ENCODE data around the gene JAK2. TPM values are rescaled to one million over a fixed set of nuclear protein-coding genes. Genes with fewer than 3 reads are reported as not detected.
A peak's percentile ranks its signal among the peaks of the same experiment; 100 is the strongest.

The JAK2 gene
- polyA plus RNA-seq, 1 of the 3 experiments (the other 2 are of a cell fraction): 1.3 TPM

DNA sequence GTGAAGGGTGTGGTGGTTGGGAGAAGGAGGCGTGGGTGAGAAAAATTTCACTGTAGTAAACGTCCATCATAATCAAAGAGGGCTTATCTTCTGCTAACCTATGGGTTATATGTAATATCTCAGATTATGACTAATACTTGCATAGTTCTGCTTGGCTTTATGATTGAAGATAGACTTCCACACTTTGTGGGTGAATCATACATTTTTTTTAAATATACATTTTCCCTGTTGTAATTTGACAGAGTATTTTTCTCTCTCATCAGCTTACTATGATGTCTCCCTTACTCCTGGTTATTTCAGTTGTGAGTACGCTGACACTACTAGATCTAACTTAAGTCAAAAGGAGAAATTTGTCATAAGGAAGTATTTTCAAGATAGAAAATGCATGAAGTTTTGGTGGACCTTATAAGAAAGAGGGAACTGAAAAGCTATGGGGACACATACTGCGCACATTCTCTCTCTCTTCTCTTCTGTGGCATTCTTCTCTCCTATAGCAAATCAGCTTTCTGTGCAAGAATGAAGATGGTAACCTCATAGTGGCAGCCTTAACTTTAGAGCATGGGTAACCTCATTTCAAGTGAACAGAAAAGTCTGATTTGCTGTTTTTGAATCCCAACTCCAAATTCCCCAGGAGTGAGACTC, 4.9 kb upstream of the JAK2 start:
- Histone ChIP-seq H3K27ac (ENCODE audit: low read depth in 2 of 2, low read length in 1 of 2) (no peak overlapping the region), H3K4me3 (ENCODE audit: low read depth in 2 of 2, low read length in 1 of 2) (no peak overlapping the region), H3K4me1 (ENCODE audit: control insufficient read depth in 1 of 2, insufficient read depth in 2 of 2, low read depth in 1 of 2, low read length in 1 of 2) (peaks cover 6 to 8% of the 10 kb centered on the region in 2 experiments; a peak in 3 of 4 replicates), H3K9me2 (no peaks in the 10 kb centered on the region), H3K9me3 (no peaks in the 10 kb centered on the region), H4K20me1 (ENCODE audit: insufficient read depth) (no peaks in the 10 kb centered on the region), H3K27me3 (ENCODE audit: insufficient read depth) (no peaks in the 10 kb centered on the region), H3K4me2 (no peak overlapping the region), H3F3A (replicated peaks; ENCODE audit: insufficient read depth) (peaks cover 22% of the 10 kb centered on the region), H3K36me3 (replicated peaks in 1 of 2; ENCODE audit: control insufficient read depth in 1 of 2, insufficient read depth in 2 of 2, low read length in 1 of 2) (no peaks in the 10 kb centered on the region), H3K79me2 (ENCODE audit: insufficient read depth) (no peaks in the 10 kb centered on the region), H3K9ac (no peak overlapping the region), H2AFZ (ENCODE audit: low read depth) (no peak overlapping the region)
- no peak for TF ChIP-seq USF2 (IDR thresholded peaks at IDR 0.05; ENCODE audit: borderline replicate concordance, low read depth, low read length)
- TF ChIP-seq EZH2phosphoT487 (IDR thresholded peaks at IDR 0.05; ENCODE audit: borderline replicate concordance, low read depth): no peak
- no peak for TF ChIP-seq GABPA (IDR thresholded peaks at IDR 0.05; ENCODE audit: low read depth)
- peak; percentile 18; the same call in 1 of the 2 replicates for TF ChIP-seq TCF12 (IDR thresholded peaks at IDR 0.05)
- no peak for TF ChIP-seq RFX5 (IDR thresholded peaks at IDR 0.05; ENCODE audit: low read length)
- no peak for TF ChIP-seq EP300 (IDR thresholded peaks at IDR 0.05; ENCODE audit: borderline replicate concordance in 1 of 2, low read depth in 1 of 2, low read length in 1 of 2)
- TF ChIP-seq FOSL2 (IDR thresholded peaks at IDR 0.05; ENCODE audit: borderline replicate concordance, low read depth): peak; percentile 59
- no peak for TF ChIP-seq CHD2 (IDR thresholded peaks at IDR 0.05; ENCODE audit: low read length, partially characterized antibody)
- TF ChIP-seq, protein P1, sequence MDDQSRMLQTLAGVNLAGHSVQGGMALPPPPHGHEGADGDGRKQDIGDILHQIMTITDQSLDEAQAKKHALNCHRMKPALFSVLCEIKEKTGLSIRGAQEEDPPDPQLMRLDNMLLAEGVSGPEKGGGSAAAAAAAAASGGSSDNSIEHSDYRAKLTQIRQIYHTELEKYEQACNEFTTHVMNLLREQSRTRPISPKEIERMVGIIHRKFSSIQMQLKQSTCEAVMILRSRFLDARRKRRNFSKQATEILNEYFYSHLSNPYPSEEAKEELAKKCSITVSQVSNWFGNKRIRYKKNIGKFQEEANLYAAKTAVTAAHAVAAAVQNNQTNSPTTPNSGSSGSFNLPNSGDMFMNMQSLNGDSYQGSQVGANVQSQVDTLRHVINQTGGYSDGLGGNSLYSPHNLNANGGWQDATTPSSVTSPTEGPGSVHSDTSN (IDR thresholded peaks at IDR 0.05): peak; percentile 53
- no peak for TF ChIP-seq SIN3A (IDR thresholded peaks at IDR 0.05; ENCODE audit: borderline replicate concordance, low read depth, low read length)
- TF ChIP-seq FOXM1 (IDR thresholded peaks at IDR 0.05; ENCODE audit: low read depth): no peak
- TF ChIP-seq POLR2AphosphoS5 (IDR thresholded peaks at IDR 0.05; ENCODE audit: low read depth, low read length): no peak
- no peak for TF ChIP-seq NFIC (IDR thresholded peaks at IDR 0.05; ENCODE audit: borderline replicate concordance)
- CTCF ChIA-PET: interaction anchor here (1.2 to 1.5 kb wide), 2 partner anchors 187 to 220 kb away, joined by 3 to 5 read pairs; no protein-coding TSS in a partner anchor
- POLR2A ChIA-PET: no interaction called here
- WGBS (ENCODE audit: low lambda C conversion rate): 67% methylated on average over 4 of the region's 4 CpGs
- no peak for DNase-seq

GRCh38 chr9:4982721-4983482, 2.2 kb upstream of the JAK2 start:
- Histone ChIP-seq H3K9ac (no peak overlapping the region), H3F3A (replicated peaks; ENCODE audit: insufficient read depth) (peaks cover 33% of the 10 kb centered on the region), H3K27me3 (ENCODE audit: insufficient read depth) (no peaks in the 10 kb centered on the region), H3K9me2 (no peaks in the 10 kb centered on the region), H3K4me3 (ENCODE audit: low read depth in 2 of 2, low read length in 1 of 2) (no peak overlapping the region), H2AFZ (ENCODE audit: low read depth) (no peak overlapping the region), H3K27ac (ENCODE audit: low read depth in 2 of 2, low read length in 1 of 2) (no peak overlapping the region; a peak in 1 of 4 replicates), H3K36me3 (replicated peaks in 1 of 2; ENCODE audit: control insufficient read depth in 1 of 2, insufficient read depth in 2 of 2, low read length in 1 of 2) (no peaks in the 10 kb centered on the region), H4K20me1 (ENCODE audit: insufficient read depth) (no peaks in the 10 kb centered on the region), H3K4me1 (ENCODE audit: control insufficient read depth in 1 of 2, insufficient read depth in 2 of 2, low read depth in 1 of 2, low read length in 1 of 2) (peaks cover 6 to 12% of the 10 kb centered on the region in 2 experiments; a peak in 3 of 4 replicates), H3K79me2 (ENCODE audit: insufficient read depth) (peaks cover 25% of the 10 kb centered on the region), H3K9me3 (no peaks in the 10 kb centered on the region), H3K4me2 (no peak overlapping the region)
- 98% methylated on average over 2 of the region's 2 CpGs for WGBS (ENCODE audit: low lambda C conversion rate)
- ChIA-PET POLR2A (interaction anchor here (0.6 kb wide), 1 partner anchor 403 kb away, joined by 3 read pairs; no protein-coding TSS in a partner anchor), CTCF (interaction anchor here (0.8 to 1.4 kb wide), 3 partner anchors 196 to 607 kb away, joined by 3 to 8 read pairs (median 3); no protein-coding TSS in a partner anchor)
- DNase-seq: no peak
- no peak for TF ChIP-seq CHD2 (IDR thresholded peaks at IDR 0.05; ENCODE audit: low read length, partially characterized antibody)
- TF ChIP-seq RCOR1 (IDR thresholded peaks at IDR 0.05; ENCODE audit: low read length): no peak
- no peak for TF ChIP-seq TEAD4 (IDR thresholded peaks at IDR 0.05; ENCODE audit: borderline replicate concordance, insufficient read depth)
- TF ChIP-seq FOXJ3 (CRISPR knock-in tag; IDR thresholded peaks at IDR 0.05): no peak
- no peak for TF ChIP-seq MXI1 (IDR thresholded peaks at IDR 0.05; ENCODE audit: low read depth, low read length)
- no peak for TF ChIP-seq FOXM1 (IDR thresholded peaks at IDR 0.05; ENCODE audit: low read depth)
- TF ChIP-seq TCF12 (IDR thresholded peaks at IDR 0.05): no peak
- TF ChIP-seq EP300 (IDR thresholded peaks at IDR 0.05; ENCODE audit: borderline replicate concordance in 1 of 2, low read depth in 1 of 2, low read length in 1 of 2): no peak
- TF ChIP-seq, protein P2, sequence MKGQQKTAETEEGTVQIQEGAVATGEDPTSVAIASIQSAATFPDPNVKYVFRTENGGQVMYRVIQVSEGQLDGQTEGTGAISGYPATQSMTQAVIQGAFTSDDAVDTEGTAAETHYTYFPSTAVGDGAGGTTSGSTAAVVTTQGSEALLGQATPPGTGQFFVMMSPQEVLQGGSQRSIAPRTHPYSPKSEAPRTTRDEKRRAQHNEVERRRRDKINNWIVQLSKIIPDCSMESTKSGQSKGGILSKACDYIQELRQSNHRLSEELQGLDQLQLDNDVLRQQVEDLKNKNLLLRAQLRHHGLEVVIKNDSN (IDR thresholded peaks at IDR 0.05; ENCODE audit: borderline replicate concordance, low read depth): no peak
- TF ChIP-seq, protein P3, sequence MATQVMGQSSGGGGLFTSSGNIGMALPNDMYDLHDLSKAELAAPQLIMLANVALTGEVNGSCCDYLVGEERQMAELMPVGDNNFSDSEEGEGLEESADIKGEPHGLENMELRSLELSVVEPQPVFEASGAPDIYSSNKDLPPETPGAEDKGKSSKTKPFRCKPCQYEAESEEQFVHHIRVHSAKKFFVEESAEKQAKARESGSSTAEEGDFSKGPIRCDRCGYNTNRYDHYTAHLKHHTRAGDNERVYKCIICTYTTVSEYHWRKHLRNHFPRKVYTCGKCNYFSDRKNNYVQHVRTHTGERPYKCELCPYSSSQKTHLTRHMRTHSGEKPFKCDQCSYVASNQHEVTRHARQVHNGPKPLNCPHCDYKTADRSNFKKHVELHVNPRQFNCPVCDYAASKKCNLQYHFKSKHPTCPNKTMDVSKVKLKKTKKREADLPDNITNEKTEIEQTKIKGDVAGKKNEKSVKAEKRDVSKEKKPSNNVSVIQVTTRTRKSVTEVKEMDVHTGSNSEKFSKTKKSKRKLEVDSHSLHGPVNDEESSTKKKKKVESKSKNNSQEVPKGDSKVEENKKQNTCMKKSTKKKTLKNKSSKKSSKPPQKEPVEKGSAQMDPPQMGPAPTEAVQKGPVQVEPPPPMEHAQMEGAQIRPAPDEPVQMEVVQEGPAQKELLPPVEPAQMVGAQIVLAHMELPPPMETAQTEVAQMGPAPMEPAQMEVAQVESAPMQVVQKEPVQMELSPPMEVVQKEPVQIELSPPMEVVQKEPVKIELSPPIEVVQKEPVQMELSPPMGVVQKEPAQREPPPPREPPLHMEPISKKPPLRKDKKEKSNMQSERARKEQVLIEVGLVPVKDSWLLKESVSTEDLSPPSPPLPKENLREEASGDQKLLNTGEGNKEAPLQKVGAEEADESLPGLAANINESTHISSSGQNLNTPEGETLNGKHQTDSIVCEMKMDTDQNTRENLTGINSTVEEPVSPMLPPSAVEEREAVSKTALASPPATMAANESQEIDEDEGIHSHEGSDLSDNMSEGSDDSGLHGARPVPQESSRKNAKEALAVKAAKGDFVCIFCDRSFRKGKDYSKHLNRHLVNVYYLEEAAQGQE (IDR thresholded peaks at IDR 0.05; ENCODE audit: low read depth, low read length): no peak
